ENCODE results near the gene NKTR.

- TF ChIP-seq POLR2A (IDR thresholded peaks at IDR 0.05) (no peak), CTCF (IDR thresholded peaks at IDR 0.05) (no peak), POLR2AphosphoS5 (IDR thresholded peaks at IDR 0.05) (peak in 1 of 3 donors; percentile 12)
These were observed 66.6 kb downstream of the NKTR start for GRCh38 chr3:42667096-42667522.
